ENCODE results near the gene TBX2. TPM values are rescaled to one million over a fixed set of nuclear protein-coding genes. Genes with fewer than 3 reads are reported as not detected.
A peak's percentile ranks its signal among the peaks of the same experiment; 100 is the strongest.

The TBX2 gene
- polyA plus RNA-seq, 1 donor (not counting 4 experiments of a cell fraction or from before 2014, with no cell fraction given) = not detected

DNA sequence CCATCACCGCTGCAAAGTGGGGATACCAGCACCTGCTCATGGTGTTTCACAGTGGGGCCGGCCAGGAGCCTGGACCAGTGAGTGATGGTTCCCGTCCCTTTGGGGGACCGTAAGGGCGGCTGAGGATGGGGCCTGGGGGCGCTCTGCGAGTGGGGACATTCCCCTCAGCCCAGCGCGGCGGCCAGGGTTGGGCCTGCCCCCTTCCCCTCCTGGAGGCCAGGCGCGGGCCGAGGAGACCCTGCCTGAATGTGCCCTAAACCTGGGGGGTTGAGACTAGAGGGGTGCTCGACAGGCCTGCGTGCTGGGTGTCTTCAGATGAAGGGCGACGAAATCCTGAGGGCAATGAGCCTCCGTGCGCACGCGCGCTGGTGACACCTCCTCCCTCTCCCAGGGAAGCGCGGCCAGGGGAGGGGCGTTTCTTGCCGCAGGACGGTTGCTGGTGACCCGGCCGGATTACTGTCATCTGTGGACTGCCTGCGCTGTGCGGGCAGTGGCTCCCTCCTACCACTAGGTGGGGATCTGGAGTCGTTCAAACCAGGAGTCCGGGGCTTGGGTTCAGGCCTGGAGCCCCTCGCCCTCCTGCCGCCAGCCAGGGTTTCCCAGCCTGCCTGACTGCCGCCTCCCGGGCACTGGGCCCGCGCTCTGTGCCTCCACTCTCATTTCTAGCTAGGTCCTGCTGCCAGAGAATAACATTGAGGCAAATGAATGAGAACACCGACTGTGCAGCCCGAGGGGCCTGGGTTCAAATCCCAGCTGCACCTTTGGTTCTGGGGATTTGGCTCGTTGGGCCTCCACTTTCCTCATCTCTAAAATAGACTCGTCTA lies 17.1 kb downstream of the TBX2 start:
- Histone ChIP-seq H3K9me3 (ENCODE audit: control insufficient read depth, low read depth, low read length) (no peaks in the 10 kb centered on the region), H3K36me3 (ENCODE audit: control insufficient read depth in 2 of 2, extremely low read depth in 1 of 2, insufficient read depth in 2 of 2, low read length in 2 of 2) (no peaks in the 10 kb centered on the region), H3K79me2 (ENCODE audit: control insufficient read depth, insufficient read depth, low read length) (no peaks in the 10 kb centered on the region), H3K27me3 (ENCODE audit: control insufficient read depth, extremely low read depth, insufficient read depth, low read length) (no peaks in the 10 kb centered on the region), H3K4me2 (ENCODE audit: control insufficient read depth, extremely low read depth, insufficient read depth, low read depth, low read length) (peak overlapping the region; percentile 23), H3K9ac (ENCODE audit: control insufficient read depth, extremely low read depth, insufficient read depth, low read length) (no peak overlapping the region), H3K4me3 (ENCODE audit: control insufficient read depth in 2 of 3, extremely low read depth in 1 of 3, insufficient read depth in 2 of 3, low read depth in 1 of 3, low read length in 3 of 3) (no peak overlapping the region), H3K4me1 (ENCODE audit: control insufficient read depth, extremely low read depth, insufficient read depth, low read length) (no peaks in the 10 kb centered on the region), H3K27ac (ENCODE audit: control insufficient read depth, insufficient read depth, low read length) (no peak overlapping the region), H4K20me1 (ENCODE audit: control insufficient read depth, extremely low read depth, insufficient read depth, low read length) (no peaks in the 10 kb centered on the region), H2AFZ (ENCODE audit: control insufficient read depth, low read length) (no peak overlapping the region), H3K9me1 (ENCODE audit: control insufficient read depth, extremely low read depth, insufficient read depth, low read length) (no peaks in the 10 kb centered on the region)
- no peak for FAIRE-seq
- dilution Hi-C loops (cut with MboI; ENCODE audit: extremely low pct_ligation_motif_present, low sequenced_read_pairs) = no loop called here
- no peak for DNase-seq (ENCODE audit: low read depth, low spot score)
- TF ChIP-seq EZH2 (IDR thresholded peaks at IDR 0.05; ENCODE audit: low read length) = no peak
- TF ChIP-seq, protein P1, sequence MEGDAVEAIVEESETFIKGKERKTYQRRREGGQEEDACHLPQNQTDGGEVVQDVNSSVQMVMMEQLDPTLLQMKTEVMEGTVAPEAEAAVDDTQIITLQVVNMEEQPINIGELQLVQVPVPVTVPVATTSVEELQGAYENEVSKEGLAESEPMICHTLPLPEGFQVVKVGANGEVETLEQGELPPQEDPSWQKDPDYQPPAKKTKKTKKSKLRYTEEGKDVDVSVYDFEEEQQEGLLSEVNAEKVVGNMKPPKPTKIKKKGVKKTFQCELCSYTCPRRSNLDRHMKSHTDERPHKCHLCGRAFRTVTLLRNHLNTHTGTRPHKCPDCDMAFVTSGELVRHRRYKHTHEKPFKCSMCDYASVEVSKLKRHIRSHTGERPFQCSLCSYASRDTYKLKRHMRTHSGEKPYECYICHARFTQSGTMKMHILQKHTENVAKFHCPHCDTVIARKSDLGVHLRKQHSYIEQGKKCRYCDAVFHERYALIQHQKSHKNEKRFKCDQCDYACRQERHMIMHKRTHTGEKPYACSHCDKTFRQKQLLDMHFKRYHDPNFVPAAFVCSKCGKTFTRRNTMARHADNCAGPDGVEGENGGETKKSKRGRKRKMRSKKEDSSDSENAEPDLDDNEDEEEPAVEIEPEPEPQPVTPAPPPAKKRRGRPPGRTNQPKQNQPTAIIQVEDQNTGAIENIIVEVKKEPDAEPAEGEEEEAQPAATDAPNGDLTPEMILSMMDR (optimal IDR thresholded peaks at IDR 0.05 in 1 of 3, IDR thresholded peaks at IDR 0.05 in 1 of 3, conservative IDR thresholded peaks at IDR 0.05 in 1 of 3; ENCODE audit: extremely low read depth in 1 of 3, insufficient read depth in 2 of 3, low read length in 3 of 3) = peak; percentile 82 to 97 (median 89)

DNA sequence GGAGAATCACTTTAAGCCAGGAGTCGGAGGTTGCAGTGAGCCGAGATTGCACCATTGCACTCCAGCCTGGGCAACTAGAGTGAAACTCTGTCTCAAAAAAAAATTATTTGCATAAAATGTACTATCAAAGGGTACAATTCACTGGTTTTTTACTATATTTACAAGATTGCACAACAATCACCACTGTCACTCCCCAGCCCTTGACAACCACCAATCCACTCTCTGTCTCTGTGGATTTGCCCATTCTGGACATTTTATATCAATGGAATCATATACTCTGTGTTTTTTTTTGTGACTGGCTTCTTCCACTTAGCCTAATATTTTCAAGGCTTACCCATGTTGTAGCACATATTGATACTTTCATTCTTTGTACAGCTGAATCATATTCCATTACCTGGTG lies 18.8 kb downstream of the TBX2 start:
- Histone ChIP-seq H3K36me3 (ENCODE audit: control insufficient read depth in 2 of 2, extremely low read depth in 1 of 2, insufficient read depth in 2 of 2, low read length in 2 of 2) (no peaks in the 10 kb centered on the region), H3K4me1 (ENCODE audit: control insufficient read depth, extremely low read depth, insufficient read depth, low read length) (no peaks in the 10 kb centered on the region), H3K79me2 (ENCODE audit: control insufficient read depth, insufficient read depth, low read length) (no peaks in the 10 kb centered on the region), H3K9me3 (ENCODE audit: control insufficient read depth, low read depth, low read length) (no peaks in the 10 kb centered on the region), H3K4me2 (ENCODE audit: control insufficient read depth, extremely low read depth, insufficient read depth, low read depth, low read length) (no peak overlapping the region), H3K27ac (ENCODE audit: control insufficient read depth, insufficient read depth, low read length) (no peak overlapping the region), H4K20me1 (ENCODE audit: control insufficient read depth, extremely low read depth, insufficient read depth, low read length) (no peaks in the 10 kb centered on the region), H3K9me1 (ENCODE audit: control insufficient read depth, extremely low read depth, insufficient read depth, low read length) (no peaks in the 10 kb centered on the region), H2AFZ (ENCODE audit: control insufficient read depth, low read length) (no peak overlapping the region), H3K27me3 (ENCODE audit: control insufficient read depth, extremely low read depth, insufficient read depth, low read length) (no peaks in the 10 kb centered on the region), H3K4me3 (ENCODE audit: control insufficient read depth in 2 of 3, extremely low read depth in 1 of 3, insufficient read depth in 2 of 3, low read depth in 1 of 3, low read length in 3 of 3) (no peak overlapping the region), H3K9ac (ENCODE audit: control insufficient read depth, extremely low read depth, insufficient read depth, low read length) (no peak overlapping the region)
- no peak for DNase-seq (ENCODE audit: low read depth, low spot score)
- dilution Hi-C loops (cut with MboI; ENCODE audit: extremely low pct_ligation_motif_present, low sequenced_read_pairs) = no loop called here
- FAIRE-seq = no peak
- TF ChIP-seq, protein P1 (optimal IDR thresholded peaks at IDR 0.05 in 1 of 3, IDR thresholded peaks at IDR 0.05 in 1 of 3, conservative IDR thresholded peaks at IDR 0.05 in 1 of 3; ENCODE audit: extremely low read depth in 1 of 3, insufficient read depth in 2 of 3, low read length in 3 of 3) = no peak
- no peak for TF ChIP-seq EZH2 (IDR thresholded peaks at IDR 0.05; ENCODE audit: low read length)

Measured in keratinocyte (primary cell).